GM10248 (cell line): ENCODE results near the gene LYRM1.

Source experiments
- CTCF ChIA-PET: fragments of 300-600 bp; sonication (Branson Sonifier 250); formaldehyde crosslinking; extraction: SDS; loops from one replicate; lab custom pipeline; 2021; ENCODE audit warnings: antibody characterized with exemption; lab: Yijun Ruan, JAX
- POLR2A ChIA-PET: fragments of 350-650 bp; sonication (Branson Sonifier 250); formaldehyde crosslinking; extraction: SDS; loops from one replicate; lab custom pipeline; 2020; ENCODE audit warnings: antibody characterized with exemption; lab: Yijun Ruan, JAX
- DNase-seq: peaks from one replicate; pipeline ENCODE4 v3.0.0; 2012; ENCODE audit errors: extremely low spot score
- CTCF ChIP-seq: IDR thresholded peaks from 2 replicates; pipeline ENCODE4 v1.5.1; 2012; ENCODE audit warnings: mild to moderate bottlenecking, low read depth; ENCODE audit errors: extremely low read depth, missing control alignments, control extremely low read depth

LYRM1 gene

GRCh38 chr16:20899071-20899470 is 1.5 kb upstream of the LYRM1 start:
- no peak for TF ChIP-seq CTCF
- no peak for DNase-seq
- ChIA-PET POLR2A (interaction anchor here (0.9 kb wide), 1 partner anchor 34 kb away, joined by 4 read pairs; no protein-coding TSS in a partner anchor), CTCF (interaction anchor here (0.9 to 2.0 kb wide), 2 partner anchors 11 to 49 kb away, joined by 3 to 7 read pairs; no protein-coding TSS in a partner anchor)

GRCh38 chr16:20899477-20900298 is 883 bp upstream of the LYRM1 start:
- CTCF ChIA-PET, result interaction anchor here (0.9 to 2.0 kb wide), 3 partner anchors 12 to 50 kb away, joined by 3 to 7 read pairs (median 4); no protein-coding TSS in a partner anchor
- DNase-seq, result peak; percentile 44

GRCh38 chr16:20901068-20901435 is 481 bp downstream of the LYRM1 start:
- DNase-seq, result no peak
- TF ChIP-seq CTCF, result no peak
- CTCF ChIA-PET, result no interaction called here

More at GRCh38 chr16:20899477-20900298, 883 bp upstream of the LYRM1 start:
- no peak for TF ChIP-seq CTCF
- POLR2A ChIA-PET, result interaction anchor here (0.6 to 1.3 kb wide), 5 partner anchors 10 to 1430 kb away, joined by 3 to 6 read pairs (median 4); no protein-coding TSS in a partner anchor

GRCh38 chr16:20901436-20902112 is 1.0 kb downstream of the LYRM1 start:
- DNase-seq, result peak; percentile 53
- ChIA-PET POLR2A (no interaction called here), CTCF (no interaction called here)
- no peak for TF ChIP-seq CTCF

More at GRCh38 chr16:20901068-20901435, 481 bp downstream of the LYRM1 start:
- POLR2A ChIA-PET, result no interaction called here

- CTCF ChIA-PET, result interaction anchor here (1.0 to 2.1 kb wide), 2 partner anchors 52 to 96 kb away, joined by 4 to 14 read pairs; partner anchors contain the start of genes ERI2 and REXO5
- TF ChIP-seq CTCF, result no peak
- no peak for DNase-seq
- POLR2A ChIA-PET, result interaction anchor here (1.0 kb wide), 1 partner anchor 37 kb away, joined by 3 read pairs; no protein-coding TSS in a partner anchor
Observed at GRCh38 chr16:20902426-20902825, 1.9 kb downstream of the LYRM1 start.
